NOMO-1 (cell line): ENCODE data around the gene GNAS.
"Not testable (repeated sequence)": the region's sequence is repeated elsewhere in the genome, so short reads cannot be mapped to it uniquely, and the experiment has no call there.

Experiments used
- DNase-seq, 2 experiments: peaks; one replicate each; lab custom pipeline; 2025; ENCODE audit not compliant: unreplicated experiment in 2 of 2; lab: John Stamatoyannopoulos, UW

GNAS gene

GRCh38 chr20:58826271-58826670 is 26.2 kb upstream of the GNAS start:
- no peak for DNase-seq

- DNase-seq: no peak
These were observed 24.4 kb upstream of the GNAS start for GRCh38 chr20:58828136-58828535.

- DNase-seq: not testable (repeated sequence)
These were observed 23.7 kb upstream of the GNAS start for GRCh38 chr20:58828804-58829203.

- DNase-seq: no peak
These were observed 23.0 kb upstream of the GNAS start for GRCh38 chr20:58829531-58829941.

DNA sequence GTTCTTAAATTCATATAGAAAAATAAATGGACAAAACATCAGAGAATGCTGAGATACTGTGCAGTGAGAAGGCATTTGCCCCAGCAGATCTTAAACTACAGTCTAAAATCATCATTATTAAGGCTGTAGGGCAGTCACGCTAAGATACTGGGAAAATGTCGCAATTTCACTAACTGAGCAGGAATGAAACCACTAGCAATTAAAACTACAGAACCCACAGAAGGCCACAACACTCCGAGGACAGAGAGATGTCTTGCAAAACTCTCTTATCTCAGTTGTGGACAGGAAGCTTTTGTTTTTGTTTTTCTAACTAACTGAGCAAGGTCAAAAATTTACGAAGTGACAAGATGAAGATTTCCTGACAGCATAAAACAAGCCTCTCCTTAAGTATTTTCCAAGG is 20.1 kb upstream of the GNAS start:
- peak; percentile 62 to 88 for DNase-seq

DNA sequence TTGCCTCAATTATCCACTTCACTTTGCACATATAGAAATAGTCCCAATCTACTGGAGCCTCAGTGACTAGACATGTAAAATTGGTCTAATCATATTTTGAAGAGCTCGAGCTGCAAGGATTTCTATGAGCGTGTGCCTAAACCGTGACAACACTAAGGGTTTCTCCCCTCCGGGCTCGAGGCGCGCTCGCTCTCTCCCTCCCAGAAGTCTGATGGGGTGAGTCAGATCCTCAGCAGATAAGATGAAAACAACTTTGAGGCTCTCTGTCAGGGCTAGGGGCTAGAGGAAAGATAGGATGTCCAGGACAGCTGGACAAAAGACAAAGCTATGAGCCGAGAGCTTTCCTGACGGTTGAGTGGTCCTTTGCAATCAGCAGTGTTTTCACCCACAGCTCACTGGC is 18.6 kb upstream of the GNAS start:
- no peak for DNase-seq

DNA sequence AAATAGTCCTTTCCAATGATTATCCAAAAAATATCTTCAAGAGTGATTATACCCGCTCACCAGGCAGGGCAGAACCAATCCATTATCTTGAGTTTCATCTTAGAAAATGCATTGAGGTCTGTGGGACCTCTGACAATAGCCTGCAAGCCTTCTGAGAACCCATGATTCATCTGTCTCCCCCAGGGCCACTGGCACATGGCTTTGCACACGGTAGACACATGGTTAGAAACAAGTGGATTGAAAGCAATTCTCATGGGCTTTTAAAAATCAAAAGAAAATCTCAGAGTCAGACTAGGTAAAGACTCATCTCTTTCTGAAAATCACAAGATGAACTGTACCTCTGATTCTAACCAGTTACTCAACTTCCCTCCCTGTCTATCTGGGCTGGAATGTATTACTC is 17.3 kb upstream of the GNAS start:
- DNase-seq: no peak

DNA sequence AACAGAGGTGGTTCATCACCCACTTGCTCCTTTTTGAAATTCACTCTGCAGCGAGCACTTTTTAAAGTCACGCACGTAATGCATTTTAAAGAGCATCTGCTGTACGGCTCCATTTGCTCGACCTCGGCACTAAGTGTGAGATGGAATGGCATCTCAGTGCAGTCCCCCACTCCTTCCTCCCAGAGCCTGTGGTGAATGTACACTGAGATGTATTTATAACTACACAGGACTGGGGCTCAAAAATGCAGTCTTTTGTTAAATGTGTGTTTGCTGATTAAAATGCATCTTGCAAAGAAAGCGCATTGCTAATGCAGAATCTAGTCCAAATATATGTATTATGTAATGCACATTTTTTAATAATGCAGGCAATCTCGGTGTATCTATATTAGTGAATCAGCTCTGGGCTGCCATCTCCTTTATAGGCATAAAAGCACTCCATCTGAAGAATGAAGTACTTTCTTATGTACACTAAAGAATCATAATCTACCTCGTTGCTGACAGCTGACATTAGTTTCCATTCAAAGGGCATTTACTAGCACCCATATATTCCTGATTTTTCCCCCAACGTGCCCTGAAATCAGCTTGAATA is 15.8 kb upstream of the GNAS start:
- no peak for DNase-seq

GRCh38 chr20:58837717-58838116 is 14.8 kb upstream of the GNAS start:
- no peak for DNase-seq

DNA sequence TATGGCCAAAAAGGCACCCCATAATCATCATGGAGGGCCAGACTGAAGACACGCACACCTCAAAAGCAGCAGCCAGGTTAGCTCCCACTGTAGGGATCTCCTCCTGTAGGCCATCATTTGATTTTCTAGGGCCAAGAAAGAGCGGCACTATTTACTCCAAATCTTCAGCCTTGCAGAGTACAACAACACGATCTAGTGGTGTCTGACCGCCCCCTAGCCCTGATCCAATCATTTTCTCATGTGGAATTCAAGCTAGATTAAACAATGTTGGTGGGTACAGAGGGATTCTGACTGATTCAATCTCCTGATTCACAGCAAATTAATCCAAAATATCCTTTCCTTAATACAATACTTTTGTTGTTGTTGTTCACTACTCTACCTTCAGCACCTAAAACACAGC is 14.3 kb upstream of the GNAS start:
- DNase-seq: no peak

DNA sequence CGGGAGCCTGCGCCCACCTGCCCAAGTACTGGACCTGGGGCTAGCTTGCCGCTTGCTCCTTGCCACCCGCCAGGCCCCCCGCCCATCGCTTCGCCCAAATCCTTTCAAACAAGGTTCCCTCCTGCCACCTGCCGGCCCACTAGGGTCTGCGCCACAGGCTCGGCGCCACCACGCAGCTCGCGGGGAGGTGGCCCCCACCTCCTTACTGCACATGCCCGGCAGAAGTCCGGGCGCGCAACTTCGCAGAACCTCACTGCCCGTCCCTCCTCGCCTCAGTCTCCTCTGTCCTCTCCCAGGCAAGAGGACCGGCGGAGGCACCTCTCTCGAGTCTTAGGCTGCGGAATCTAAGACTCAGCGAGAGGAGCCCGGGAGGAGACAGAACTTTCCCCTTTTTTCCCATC is 13.0 kb upstream of the GNAS start:
- DNase-seq: peak; percentile 11 to 24

DNA sequence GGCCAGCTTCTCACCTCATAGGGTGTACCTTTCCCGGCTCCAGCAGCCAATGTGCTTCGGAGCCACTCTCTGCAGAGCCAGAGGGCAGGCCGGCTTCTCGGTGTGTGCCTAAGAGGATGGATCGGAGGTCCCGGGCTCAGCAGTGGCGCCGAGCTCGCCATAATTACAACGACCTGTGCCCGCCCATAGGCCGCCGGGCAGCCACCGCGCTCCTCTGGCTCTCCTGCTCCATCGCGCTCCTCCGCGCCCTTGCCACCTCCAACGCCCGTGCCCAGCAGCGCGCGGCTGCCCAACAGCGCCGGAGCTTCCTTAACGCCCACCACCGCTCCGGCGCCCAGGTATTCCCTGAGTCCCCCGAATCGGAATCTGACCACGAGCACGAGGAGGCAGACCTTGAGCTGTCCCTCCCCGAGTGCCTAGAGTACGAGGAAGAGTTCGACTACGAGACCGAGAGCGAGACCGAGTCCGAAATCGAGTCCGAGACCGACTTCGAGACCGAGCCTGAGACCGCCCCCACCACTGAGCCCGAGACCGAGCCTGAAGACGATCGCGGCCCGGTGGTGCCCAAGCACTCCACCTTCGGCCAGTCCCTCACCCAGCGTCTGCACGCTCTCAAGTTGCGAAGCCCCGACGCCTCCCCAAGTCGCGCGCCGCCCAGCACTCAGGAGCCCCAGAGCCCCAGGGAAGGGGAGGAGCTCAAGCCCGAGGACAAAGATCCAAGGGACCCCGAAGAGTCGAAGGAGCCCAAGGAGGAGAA is 12.3 kb upstream of the GNAS start:
- DNase-seq: no peak

DNA sequence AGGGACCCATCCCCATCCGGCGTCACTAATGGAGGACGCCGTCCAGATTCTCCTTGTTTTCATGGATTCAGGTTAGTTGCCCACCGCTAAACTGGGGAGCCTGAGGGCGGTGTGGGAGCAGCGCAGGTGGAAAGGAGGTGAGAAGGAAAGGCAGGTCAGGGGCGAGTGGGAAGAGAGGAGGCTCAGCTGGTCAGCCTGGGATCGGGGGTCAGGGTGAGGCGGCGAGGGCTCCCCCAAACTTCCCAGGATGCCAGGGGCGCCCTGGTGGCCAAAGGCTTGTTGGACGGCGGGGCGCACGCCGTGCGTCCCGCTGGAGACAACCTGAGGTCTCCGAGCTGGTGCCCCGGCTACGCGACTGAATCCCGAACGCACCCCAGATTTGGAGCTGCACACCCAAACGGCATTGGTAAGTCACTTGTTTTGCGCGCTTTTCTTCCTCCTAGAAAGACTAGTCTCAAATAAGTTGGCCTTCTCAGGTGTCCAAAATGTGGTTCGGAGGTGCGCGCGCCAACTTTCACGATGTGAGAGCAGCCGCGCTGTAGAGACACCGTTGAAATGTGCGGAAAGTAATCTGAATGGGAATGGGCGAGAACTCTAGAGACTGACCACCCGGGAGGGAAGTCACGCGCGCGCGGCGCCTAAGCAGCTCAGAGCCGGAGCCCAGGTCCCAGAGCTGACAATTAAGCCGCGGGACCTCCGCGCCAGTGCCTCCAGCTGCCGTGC is 11.5 kb upstream of the GNAS start:
- DNase-seq: no peak

DNA sequence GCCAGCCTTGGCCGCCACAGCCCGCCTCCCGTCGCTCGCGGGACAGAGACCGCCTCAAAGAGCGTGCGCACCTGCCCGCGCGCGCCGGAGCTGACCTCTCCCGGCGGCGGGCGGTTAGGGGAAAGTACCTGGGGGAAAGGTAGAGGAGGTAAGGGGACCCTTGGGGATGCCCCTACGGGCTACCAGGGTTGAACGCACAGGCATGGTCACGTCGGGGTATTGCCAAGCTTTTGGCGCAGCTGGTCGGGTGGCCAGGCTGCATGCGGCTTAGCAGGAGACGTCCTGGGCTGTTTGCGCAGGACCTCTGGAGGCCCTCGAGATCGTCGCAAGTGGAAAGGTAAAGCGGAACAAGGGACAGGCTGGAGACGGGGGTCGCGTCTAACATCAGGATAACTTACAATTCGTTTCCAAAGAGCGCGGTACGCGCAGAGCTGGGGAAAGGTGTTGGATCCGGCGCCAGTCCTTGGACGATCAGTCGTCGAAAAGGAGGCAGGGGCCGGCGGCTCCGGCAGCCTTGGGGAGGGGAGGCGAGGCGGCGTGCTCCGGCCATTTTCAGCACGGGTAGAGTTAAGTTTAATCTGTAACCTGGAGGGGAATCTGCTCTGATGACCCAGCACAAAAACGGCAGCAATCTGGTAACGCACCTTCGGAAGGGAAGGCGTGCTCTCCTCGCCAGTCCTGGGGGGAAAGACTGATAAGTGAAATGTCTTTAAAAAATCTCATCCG is 10.8 kb upstream of the GNAS start:
- DNase-seq: no peak

- DNase-seq: no peak
These were observed 10.2 kb upstream of the GNAS start for GRCh38 chr20:58842276-58842675.

GRCh38 chr20:58843128-58843556 is 9.4 kb upstream of the GNAS start:
- DNase-seq: no peak

DNA sequence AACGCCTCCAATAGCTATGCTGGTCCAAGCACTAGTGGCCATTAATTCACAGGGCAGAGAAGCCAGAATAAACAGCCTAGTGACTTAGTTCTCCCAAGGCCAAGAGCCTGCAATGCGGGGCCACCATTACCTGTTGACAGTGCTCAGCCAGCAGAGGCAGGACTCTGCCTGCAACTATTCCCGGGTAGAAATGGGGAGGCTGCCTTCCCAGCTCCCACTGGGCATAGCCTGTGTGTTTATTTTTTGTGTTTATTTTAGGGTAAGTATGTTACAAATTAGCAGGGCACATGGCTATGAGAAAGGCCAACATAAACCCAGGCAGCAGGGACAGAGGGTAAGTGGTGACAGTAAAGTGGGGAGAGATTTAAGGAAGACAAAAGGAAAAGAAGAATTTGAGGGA is 6.8 kb upstream of the GNAS start:
- no peak for DNase-seq

- DNase-seq: peak; percentile 73 to 84
These were observed 5.1 kb upstream of the GNAS start for GRCh38 chr20:58847463-58847862.

GRCh38 chr20:58850693-58851174 is 1.8 kb upstream of the GNAS start, which contains the start of gene GNAS-AS1:
TSS of gene GNAS-AS1 (minus strand) at chr20:58850902.
- no peak for DNase-seq

- no peak for DNase-seq
These were observed 1.1 kb upstream of the GNAS start for GRCh38 chr20:58851221-58851968.
